Measurements from ENCODE around the gene COL16A1. TPM values are rescaled to one million over a fixed set of nuclear protein-coding genes. Genes with fewer than 3 reads are reported as not detected.

COL16A1 gene
- total RNA-seq, 1 donor from 2014 or later, result 53.5 TPM

GRCh38 chr1:31652891-31653499 is 50.8 kb downstream of the COL16A1 start:
- Mint-ChIP-seq H3K4me1 (ENCODE audit: unreplicated experiment) (peaks cover 8% of the 10 kb centered on the region), H3K27me3 (no peaks in the 10 kb centered on the region), H3K9me3 (no peaks in the 10 kb centered on the region), H3K36me3 (no peaks in the 10 kb centered on the region), H3K4me3 (no peak overlapping the region), H3K27ac (no peak overlapping the region)
- no peak for DNase-seq (ENCODE audit: extremely low spot score, unreplicated experiment)
- no peak for TF ChIP-seq CTCF (conservative IDR thresholded peaks at IDR 0.05)

- no peak for TF ChIP-seq CTCF (conservative IDR thresholded peaks at IDR 0.05)
- H3K4me3 Mint-ChIP-seq, result no peak overlapping the region
- no peak for DNase-seq (ENCODE audit: extremely low spot score, unreplicated experiment)
- no peaks in the 10 kb centered on the region for H3K36me3 Mint-ChIP-seq
- H3K4me1 Mint-ChIP-seq (ENCODE audit: unreplicated experiment), result peaks cover 10% of the 10 kb centered on the region
- peaks cover 3% of the 10 kb centered on the region for H3K9me3 Mint-ChIP-seq
- no peak overlapping the region for H3K27ac Mint-ChIP-seq
- no peaks in the 10 kb centered on the region for H3K27me3 Mint-ChIP-seq
Measured at GRCh38 chr1:31651766-31652165, 52.1 kb downstream of the COL16A1 start.

GRCh38 chr1:31651089-31651420 is 52.8 kb downstream of the COL16A1 start:
- Mint-ChIP-seq H3K4me1 (ENCODE audit: unreplicated experiment) (peaks cover 12% of the 10 kb centered on the region), H3K9me3 (peaks cover 3% of the 10 kb centered on the region), H3K27ac (peak overlapping the region; percentile 87), H3K27me3 (no peaks in the 10 kb centered on the region), H3K36me3 (no peaks in the 10 kb centered on the region), H3K4me3 (peak overlapping the region; percentile 39)
- DNase-seq (ENCODE audit: extremely low spot score, unreplicated experiment), result no peak
- TF ChIP-seq CTCF (conservative IDR thresholded peaks at IDR 0.05), result no peak

GRCh38 chr1:31650161-31651088 is 53.4 kb downstream of the COL16A1 start:
- no peak for DNase-seq (ENCODE audit: extremely low spot score, unreplicated experiment)
- peak overlapping the region; percentile 9 for H3K4me3 Mint-ChIP-seq
- no peak for TF ChIP-seq CTCF (conservative IDR thresholded peaks at IDR 0.05)
- peaks cover 3% of the 10 kb centered on the region for H3K9me3 Mint-ChIP-seq
- H3K27ac Mint-ChIP-seq, result peak overlapping the region; percentile 87
- peaks cover 18% of the 10 kb centered on the region for H3K4me1 Mint-ChIP-seq (ENCODE audit: unreplicated experiment)
- no peaks in the 10 kb centered on the region for H3K27me3 Mint-ChIP-seq
- H3K36me3 Mint-ChIP-seq, result no peaks in the 10 kb centered on the region

GRCh38 chr1:31648641-31649357 is 55.0 kb downstream of the COL16A1 start:
- H3K27me3 Mint-ChIP-seq, result no peaks in the 10 kb centered on the region
- no peak overlapping the region for H3K4me3 Mint-ChIP-seq
- H3K36me3 Mint-ChIP-seq, result no peaks in the 10 kb centered on the region
- H3K9me3 Mint-ChIP-seq, result peaks cover 3% of the 10 kb centered on the region
- TF ChIP-seq CTCF (conservative IDR thresholded peaks at IDR 0.05), result no peak
- DNase-seq (ENCODE audit: extremely low spot score, unreplicated experiment), result no peak
- peak overlapping the region; percentile 46 for H3K27ac Mint-ChIP-seq
- peaks cover 27% of the 10 kb centered on the region for H3K4me1 Mint-ChIP-seq (ENCODE audit: unreplicated experiment)
